Measurements from ENCODE around the gene RSU1.

The RSU1 gene

DNA sequence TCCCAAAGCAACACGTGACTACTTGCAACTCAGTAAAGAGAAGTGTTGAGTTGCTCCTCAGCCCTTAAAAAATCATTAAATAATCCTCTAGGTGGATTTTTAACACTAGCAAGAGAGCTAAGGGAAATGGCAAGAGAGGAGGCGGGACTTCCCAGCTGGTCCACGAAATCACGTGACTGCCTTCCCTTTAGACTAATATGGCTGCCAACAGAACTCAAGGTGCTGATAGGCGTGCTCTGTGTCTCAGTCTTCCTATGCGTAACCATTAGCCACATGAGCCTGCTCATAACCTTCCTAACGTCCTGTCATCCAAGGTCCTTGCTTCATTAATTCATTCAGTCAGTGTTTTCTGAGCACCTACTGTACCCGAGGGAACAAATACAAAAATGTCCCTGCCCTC lies 66.0 kb downstream of the RSU1 start:
- Histone ChIP-seq H3K4me1 (ENCODE audit: control insufficient read depth in 1 of 2, insufficient read depth in 2 of 2, low read length in 2 of 2) (no peaks in the 10 kb centered on the region), H3K9ac (ENCODE audit: low read depth in 1 of 2, low read length in 2 of 2) (no peak overlapping the region), H3K4me3 (ENCODE audit: low read depth in 1 of 2, low read length in 2 of 2) (no peak overlapping the region), H3K27ac (ENCODE audit: low read depth, low read length) (no peak overlapping the region), H3K27me3 (ENCODE audit: control insufficient read depth in 1 of 2, insufficient read depth in 2 of 2, low read length in 2 of 2) (no peaks in the 10 kb centered on the region), H3K36me3 (ENCODE audit: control insufficient read depth in 1 of 2, insufficient read depth in 2 of 2, low read length in 2 of 2) (peaks cover 0 to 22% of the 10 kb centered on the region in 2 donors), H3K9me3 (ENCODE audit: control insufficient read depth in 1 of 2, low read length in 2 of 2) (no peaks in the 10 kb centered on the region)

GRCh38 chr10:16750461-16750860 lies 66.8 kb downstream of the RSU1 start:
- peaks cover 0 to 22% of the 10 kb centered on the region in 2 donors for H3K36me3 ChIP-seq (ENCODE audit: control insufficient read depth in 1 of 2, insufficient read depth in 2 of 2, low read length in 2 of 2)
- no peak overlapping the region for H3K4me3 ChIP-seq (ENCODE audit: low read depth in 1 of 2, low read length in 2 of 2)
- H3K9ac ChIP-seq (ENCODE audit: low read depth in 1 of 2, low read length in 2 of 2), result no peak overlapping the region
- H3K27ac ChIP-seq (ENCODE audit: low read depth, low read length), result no peak overlapping the region
- H3K4me1 ChIP-seq (ENCODE audit: control insufficient read depth in 1 of 2, insufficient read depth in 2 of 2, low read length in 2 of 2), result no peaks in the 10 kb centered on the region
- H3K27me3 ChIP-seq (ENCODE audit: control insufficient read depth in 1 of 2, insufficient read depth in 2 of 2, low read length in 2 of 2), result no peaks in the 10 kb centered on the region
- H3K9me3 ChIP-seq (ENCODE audit: control insufficient read depth in 1 of 2, low read length in 2 of 2), result no peaks in the 10 kb centered on the region

DNA sequence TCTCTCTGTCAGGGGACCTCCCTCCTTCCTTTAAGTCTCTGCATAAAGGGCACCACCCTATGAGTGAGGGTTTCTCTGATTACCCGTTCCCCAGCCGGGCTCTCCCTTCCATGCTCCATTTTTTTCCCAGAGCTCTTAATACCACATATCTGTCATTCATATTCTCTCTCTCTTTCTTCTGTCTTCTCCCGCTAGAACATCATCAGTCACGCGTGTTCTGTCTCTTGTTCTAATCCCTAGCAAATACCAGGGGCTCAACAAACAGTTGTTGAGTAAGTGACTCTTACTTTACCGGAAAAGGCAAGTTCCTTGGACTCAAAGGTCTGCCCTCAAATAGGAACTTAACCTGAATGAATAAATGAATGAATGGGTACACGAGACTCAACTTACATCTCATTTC lies 68.5 kb downstream of the RSU1 start:
- peaks cover 0 to 22% of the 10 kb centered on the region in 2 donors for H3K36me3 ChIP-seq (ENCODE audit: control insufficient read depth in 1 of 2, insufficient read depth in 2 of 2, low read length in 2 of 2)
- H3K9ac ChIP-seq (ENCODE audit: low read depth in 1 of 2, low read length in 2 of 2), result no peak overlapping the region
- no peak overlapping the region for H3K4me3 ChIP-seq (ENCODE audit: low read depth in 1 of 2, low read length in 2 of 2)
- H3K27ac ChIP-seq (ENCODE audit: low read depth, low read length), result no peak overlapping the region
- H3K4me1 ChIP-seq (ENCODE audit: control insufficient read depth in 1 of 2, insufficient read depth in 2 of 2, low read length in 2 of 2), result no peaks in the 10 kb centered on the region
- H3K9me3 ChIP-seq (ENCODE audit: control insufficient read depth in 1 of 2, low read length in 2 of 2), result no peaks in the 10 kb centered on the region
- H3K27me3 ChIP-seq (ENCODE audit: control insufficient read depth in 1 of 2, insufficient read depth in 2 of 2, low read length in 2 of 2), result no peaks in the 10 kb centered on the region

- Histone ChIP-seq H3K4me3 (ENCODE audit: low read depth in 1 of 2, low read length in 2 of 2) (no peak overlapping the region), H3K4me1 (ENCODE audit: control insufficient read depth in 1 of 2, insufficient read depth in 2 of 2, low read length in 2 of 2) (no peaks in the 10 kb centered on the region), H3K36me3 (ENCODE audit: control insufficient read depth in 1 of 2, insufficient read depth in 2 of 2, low read length in 2 of 2) (peaks cover 0 to 15% of the 10 kb centered on the region in 2 donors), H3K27me3 (ENCODE audit: control insufficient read depth in 1 of 2, insufficient read depth in 2 of 2, low read length in 2 of 2) (no peaks in the 10 kb centered on the region), H3K9ac (ENCODE audit: low read depth in 1 of 2, low read length in 2 of 2) (no peak overlapping the region), H3K27ac (ENCODE audit: low read depth, low read length) (no peak overlapping the region), H3K9me3 (ENCODE audit: control insufficient read depth in 1 of 2, low read length in 2 of 2) (no peaks in the 10 kb centered on the region)
These were observed 70.4 kb downstream of the RSU1 start for GRCh38 chr10:16746856-16747255.

GRCh38 chr10:16745061-16745460 lies 72.2 kb downstream of the RSU1 start:
- Histone ChIP-seq H3K9ac (ENCODE audit: low read depth in 1 of 2, low read length in 2 of 2) (no peak overlapping the region), H3K4me3 (ENCODE audit: low read depth in 1 of 2, low read length in 2 of 2) (no peak overlapping the region), H3K27ac (ENCODE audit: low read depth, low read length) (no peak overlapping the region), H3K27me3 (ENCODE audit: control insufficient read depth in 1 of 2, insufficient read depth in 2 of 2, low read length in 2 of 2) (no peaks in the 10 kb centered on the region), H3K36me3 (ENCODE audit: control insufficient read depth in 1 of 2, insufficient read depth in 2 of 2, low read length in 2 of 2) (peaks cover 0 to 9% of the 10 kb centered on the region in 2 donors), H3K9me3 (ENCODE audit: control insufficient read depth in 1 of 2, low read length in 2 of 2) (no peaks in the 10 kb centered on the region), H3K4me1 (ENCODE audit: control insufficient read depth in 1 of 2, insufficient read depth in 2 of 2, low read length in 2 of 2) (no peaks in the 10 kb centered on the region)

DNA sequence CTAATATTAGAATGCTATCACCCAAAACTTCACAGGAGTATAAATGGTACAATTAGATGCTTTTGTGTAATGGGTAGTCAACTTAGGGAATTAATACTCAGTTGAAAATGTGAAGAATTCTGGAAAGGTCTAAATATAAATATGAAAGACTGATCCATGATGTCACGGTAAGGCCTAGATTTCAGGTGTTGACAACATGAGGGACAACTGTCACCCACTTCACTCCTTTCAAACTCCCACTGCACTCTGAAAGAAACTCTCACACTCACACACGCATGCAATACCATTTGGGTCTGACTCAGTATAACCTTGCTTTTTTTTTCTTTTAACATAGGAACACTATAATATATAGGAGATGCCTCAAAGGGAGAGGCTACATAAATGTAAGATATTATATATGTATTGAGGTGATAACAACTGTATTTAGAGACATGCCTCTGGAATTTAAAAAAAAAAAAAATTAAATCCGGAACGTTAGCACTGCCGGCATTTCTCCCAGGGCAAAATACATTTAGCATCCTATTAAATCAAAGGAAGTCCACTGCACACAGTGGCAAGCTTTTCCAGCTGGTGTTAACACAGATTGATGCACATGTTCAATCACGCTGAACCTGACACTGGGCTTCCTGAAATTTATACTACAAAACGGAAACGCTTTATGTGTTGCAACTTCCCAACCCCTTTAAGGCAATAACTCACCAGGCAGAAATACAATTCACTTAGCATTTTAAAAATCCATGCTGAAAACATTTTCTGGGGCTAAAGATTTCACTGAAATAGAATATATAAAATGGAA lies 74.9 kb downstream of the RSU1 start:
- Histone ChIP-seq H3K4me3 (ENCODE audit: low read depth in 1 of 2, low read length in 2 of 2) (no peak overlapping the region), H3K4me1 (ENCODE audit: control insufficient read depth in 1 of 2, insufficient read depth in 2 of 2, low read length in 2 of 2) (no peaks in the 10 kb centered on the region), H3K27me3 (ENCODE audit: control insufficient read depth in 1 of 2, insufficient read depth in 2 of 2, low read length in 2 of 2) (no peaks in the 10 kb centered on the region), H3K9me3 (ENCODE audit: control insufficient read depth in 1 of 2, low read length in 2 of 2) (no peaks in the 10 kb centered on the region), H3K36me3 (ENCODE audit: control insufficient read depth in 1 of 2, insufficient read depth in 2 of 2, low read length in 2 of 2) (peaks cover 0 to 4% of the 10 kb centered on the region in 2 donors), H3K27ac (ENCODE audit: low read depth, low read length) (no peak overlapping the region), H3K9ac (ENCODE audit: low read depth in 1 of 2, low read length in 2 of 2) (no peak overlapping the region)

GRCh38 chr10:16741540-16741939 lies 75.7 kb downstream of the RSU1 start:
- Histone ChIP-seq H3K4me3 (ENCODE audit: low read depth in 1 of 2, low read length in 2 of 2) (no peak overlapping the region), H3K9ac (ENCODE audit: low read depth in 1 of 2, low read length in 2 of 2) (no peak overlapping the region), H3K9me3 (ENCODE audit: control insufficient read depth in 1 of 2, low read length in 2 of 2) (peaks cover 0 to under 1% of the 10 kb centered on the region in 2 donors), H3K36me3 (ENCODE audit: control insufficient read depth in 1 of 2, insufficient read depth in 2 of 2, low read length in 2 of 2) (no peaks in the 10 kb centered on the region), H3K27ac (ENCODE audit: low read depth, low read length) (no peak overlapping the region), H3K27me3 (ENCODE audit: control insufficient read depth in 1 of 2, insufficient read depth in 2 of 2, low read length in 2 of 2) (no peaks in the 10 kb centered on the region), H3K4me1 (ENCODE audit: control insufficient read depth in 1 of 2, insufficient read depth in 2 of 2, low read length in 2 of 2) (no peaks in the 10 kb centered on the region)

DNA sequence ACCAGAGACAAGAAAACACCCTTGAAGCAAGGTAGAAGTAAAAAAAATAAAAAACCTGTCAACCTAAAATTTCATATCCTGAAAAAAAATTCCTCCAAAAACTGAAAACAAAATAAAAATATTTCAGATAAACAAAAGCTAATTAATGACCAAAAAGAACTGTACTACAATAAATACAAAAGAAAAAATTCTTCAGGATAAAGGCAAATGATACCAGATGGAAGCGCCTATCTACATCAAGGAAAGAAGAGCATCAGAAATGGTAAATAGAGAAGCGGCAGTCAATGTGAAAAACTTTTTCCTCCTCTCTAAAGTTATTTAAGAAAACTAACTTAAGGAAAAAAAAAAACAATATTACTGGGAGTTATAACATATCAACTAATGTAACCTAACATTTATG lies 79.8 kb downstream of the RSU1 start:
- H3K27me3 ChIP-seq (ENCODE audit: control insufficient read depth in 1 of 2, insufficient read depth in 2 of 2, low read length in 2 of 2), result no peaks in the 10 kb centered on the region

GRCh38 chr10:16735671-16736070 lies 81.6 kb downstream of the RSU1 start:
- Histone ChIP-seq H3K36me3 (ENCODE audit: control insufficient read depth in 1 of 2, insufficient read depth in 2 of 2, low read length in 2 of 2) (peaks cover 0 to 12% of the 10 kb centered on the region in 2 donors), H3K4me3 (ENCODE audit: low read depth in 1 of 2, low read length in 2 of 2) (no peak overlapping the region)

More for the DNA sequence above, 79.8 kb downstream of the RSU1 start:
- Histone ChIP-seq H3K27ac (ENCODE audit: low read depth, low read length) (no peak overlapping the region), H3K36me3 (ENCODE audit: control insufficient read depth in 1 of 2, insufficient read depth in 2 of 2, low read length in 2 of 2) (peaks cover 0 to 12% of the 10 kb centered on the region in 2 donors), H3K4me1 (ENCODE audit: control insufficient read depth in 1 of 2, insufficient read depth in 2 of 2, low read length in 2 of 2) (no peaks in the 10 kb centered on the region), H3K9ac (ENCODE audit: low read depth in 1 of 2, low read length in 2 of 2) (no peak overlapping the region), H3K9me3 (ENCODE audit: control insufficient read depth in 1 of 2, low read length in 2 of 2) (peaks cover 0 to 3% of the 10 kb centered on the region in 2 donors), H3K4me3 (ENCODE audit: low read depth in 1 of 2, low read length in 2 of 2) (no peak overlapping the region)

DNA sequence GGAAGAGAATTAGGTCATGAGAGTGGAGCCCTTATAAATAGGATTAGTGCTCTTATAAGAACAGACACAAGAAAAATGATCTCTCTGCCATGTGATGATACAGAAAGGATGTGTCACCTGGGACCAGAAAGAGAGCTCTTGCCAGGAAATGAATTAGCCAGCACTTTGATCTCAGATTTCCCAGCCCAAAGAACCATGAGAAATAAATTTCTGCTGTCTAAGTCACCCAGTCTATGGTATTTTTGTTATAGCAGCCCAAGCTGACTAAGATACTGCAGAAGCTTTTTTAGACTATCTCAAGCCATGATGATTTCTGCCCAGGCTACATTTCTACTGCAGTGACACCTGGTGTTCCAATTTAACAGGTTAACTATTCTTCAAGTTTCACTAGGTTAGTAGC lies 84.8 kb downstream of the RSU1 start:
- no peaks in the 10 kb centered on the region for H3K27me3 ChIP-seq (ENCODE audit: control insufficient read depth in 1 of 2, insufficient read depth in 2 of 2, low read length in 2 of 2)
- no peak overlapping the region for H3K27ac ChIP-seq (ENCODE audit: low read depth, low read length)
- H3K36me3 ChIP-seq (ENCODE audit: control insufficient read depth in 1 of 2, insufficient read depth in 2 of 2, low read length in 2 of 2), result peaks cover 0 to 15% of the 10 kb centered on the region in 2 donors
- no peaks in the 10 kb centered on the region for H3K4me1 ChIP-seq (ENCODE audit: control insufficient read depth in 1 of 2, insufficient read depth in 2 of 2, low read length in 2 of 2)
- H3K9me3 ChIP-seq (ENCODE audit: control insufficient read depth in 1 of 2, low read length in 2 of 2), result peaks cover 0 to 3% of the 10 kb centered on the region in 2 donors
- no peak overlapping the region for H3K4me3 ChIP-seq (ENCODE audit: low read depth in 1 of 2, low read length in 2 of 2)
- H3K9ac ChIP-seq (ENCODE audit: low read depth in 1 of 2, low read length in 2 of 2), result no peak overlapping the region

More at GRCh38 chr10:16735671-16736070, 81.6 kb downstream of the RSU1 start:
- H3K27ac ChIP-seq (ENCODE audit: low read depth, low read length), result no peak overlapping the region
- peaks cover 0 to 3% of the 10 kb centered on the region in 2 donors for H3K9me3 ChIP-seq (ENCODE audit: control insufficient read depth in 1 of 2, low read length in 2 of 2)
- no peaks in the 10 kb centered on the region for H3K4me1 ChIP-seq (ENCODE audit: control insufficient read depth in 1 of 2, insufficient read depth in 2 of 2, low read length in 2 of 2)
- H3K27me3 ChIP-seq (ENCODE audit: control insufficient read depth in 1 of 2, insufficient read depth in 2 of 2, low read length in 2 of 2), result no peaks in the 10 kb centered on the region
- H3K9ac ChIP-seq (ENCODE audit: low read depth in 1 of 2, low read length in 2 of 2), result no peak overlapping the region

Measured in duodenal mucosa (tissue), 2 donors.